Nephron (organoid): ENCODE data around the gene SAMD14.

Experiments used
- H3K27ac Mint-ChIP-seq, 3 experiments: 2 replicates each; pipeline ENCODE4 v1.8.0; 2020; ENCODE audit warnings: mixed read lengths in 3 of 3, mild to moderate bottlenecking in 2 of 3, moderate library complexity in 1 of 3
- H3K27me3 Mint-ChIP-seq: 2 replicates; pipeline ENCODE4 v1.8.0; 2021; ENCODE audit warnings: low read depth, mild to moderate bottlenecking, moderate library complexity, mixed read lengths
- H3K36me3 Mint-ChIP-seq: 2 replicates; pipeline ENCODE4 v1.8.0; 2020; ENCODE audit warnings: low read depth, mixed read lengths
- H3K4me1 Mint-ChIP-seq: 2 replicates; pipeline ENCODE4 v1.8.0; 2020; ENCODE audit warnings: mixed read lengths
- H3K4me3 Mint-ChIP-seq, 3 experiments: 2 replicates each; pipeline ENCODE4 v1.8.0; 2020; ENCODE audit warnings: mild to moderate bottlenecking in 3 of 3, mixed read lengths in 3 of 3, moderate library complexity in 2 of 3
- H3K9me3 Mint-ChIP-seq: 2 replicates; pipeline ENCODE4 v1.8.0; 2020; ENCODE audit warnings: mixed read lengths
- TF ChIP-seq, protein P1 (sequence below), 3 experiments: fragments of 200-600 bp; sonication (generic); IDR thresholded peaks; one replicate each; pipeline ENCODE4 v1.5.0; 2021; ENCODE audit warnings: antibody characterized with exemption in 3 of 3; ENCODE audit not compliant: unreplicated experiment in 3 of 3

The SAMD14 gene

DNA sequence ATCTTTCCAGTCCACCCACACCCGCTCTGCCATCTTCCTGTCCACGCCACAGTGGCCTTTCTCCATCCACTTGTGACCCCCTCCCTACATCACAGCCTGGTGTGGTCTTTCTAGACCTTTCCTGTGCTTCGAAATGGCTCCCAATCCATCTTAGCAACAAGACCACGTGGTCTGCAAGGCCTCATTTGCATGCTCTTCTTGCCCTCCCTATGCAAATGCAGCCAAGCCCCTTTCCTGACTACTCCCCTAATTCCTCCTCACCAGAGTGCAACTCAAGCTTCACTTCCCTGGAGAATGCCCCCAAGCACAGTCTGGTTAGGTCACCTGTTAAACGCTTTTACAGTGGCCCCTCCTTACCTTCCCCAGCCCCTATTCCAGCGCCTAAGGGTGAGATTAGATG lies 14.4 kb upstream of the SAMD14 start:
- H3K9me3 Mint-ChIP-seq = no peaks in the 10 kb centered on the region
- H3K4me3 Mint-ChIP-seq = no peak overlapping the region
- peaks cover 28% of the 10 kb centered on the region for H3K4me1 Mint-ChIP-seq
- H3K27ac Mint-ChIP-seq = no peak overlapping the region
- TF ChIP-seq, protein P1, sequence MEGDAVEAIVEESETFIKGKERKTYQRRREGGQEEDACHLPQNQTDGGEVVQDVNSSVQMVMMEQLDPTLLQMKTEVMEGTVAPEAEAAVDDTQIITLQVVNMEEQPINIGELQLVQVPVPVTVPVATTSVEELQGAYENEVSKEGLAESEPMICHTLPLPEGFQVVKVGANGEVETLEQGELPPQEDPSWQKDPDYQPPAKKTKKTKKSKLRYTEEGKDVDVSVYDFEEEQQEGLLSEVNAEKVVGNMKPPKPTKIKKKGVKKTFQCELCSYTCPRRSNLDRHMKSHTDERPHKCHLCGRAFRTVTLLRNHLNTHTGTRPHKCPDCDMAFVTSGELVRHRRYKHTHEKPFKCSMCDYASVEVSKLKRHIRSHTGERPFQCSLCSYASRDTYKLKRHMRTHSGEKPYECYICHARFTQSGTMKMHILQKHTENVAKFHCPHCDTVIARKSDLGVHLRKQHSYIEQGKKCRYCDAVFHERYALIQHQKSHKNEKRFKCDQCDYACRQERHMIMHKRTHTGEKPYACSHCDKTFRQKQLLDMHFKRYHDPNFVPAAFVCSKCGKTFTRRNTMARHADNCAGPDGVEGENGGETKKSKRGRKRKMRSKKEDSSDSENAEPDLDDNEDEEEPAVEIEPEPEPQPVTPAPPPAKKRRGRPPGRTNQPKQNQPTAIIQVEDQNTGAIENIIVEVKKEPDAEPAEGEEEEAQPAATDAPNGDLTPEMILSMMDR (IDR thresholded peaks at IDR 0.05; ENCODE audit: unreplicated experiment in 3 of 3) = no peak
- no peaks in the 10 kb centered on the region for H3K27me3 Mint-ChIP-seq
- H3K36me3 Mint-ChIP-seq = peaks cover 58% of the 10 kb centered on the region

DNA sequence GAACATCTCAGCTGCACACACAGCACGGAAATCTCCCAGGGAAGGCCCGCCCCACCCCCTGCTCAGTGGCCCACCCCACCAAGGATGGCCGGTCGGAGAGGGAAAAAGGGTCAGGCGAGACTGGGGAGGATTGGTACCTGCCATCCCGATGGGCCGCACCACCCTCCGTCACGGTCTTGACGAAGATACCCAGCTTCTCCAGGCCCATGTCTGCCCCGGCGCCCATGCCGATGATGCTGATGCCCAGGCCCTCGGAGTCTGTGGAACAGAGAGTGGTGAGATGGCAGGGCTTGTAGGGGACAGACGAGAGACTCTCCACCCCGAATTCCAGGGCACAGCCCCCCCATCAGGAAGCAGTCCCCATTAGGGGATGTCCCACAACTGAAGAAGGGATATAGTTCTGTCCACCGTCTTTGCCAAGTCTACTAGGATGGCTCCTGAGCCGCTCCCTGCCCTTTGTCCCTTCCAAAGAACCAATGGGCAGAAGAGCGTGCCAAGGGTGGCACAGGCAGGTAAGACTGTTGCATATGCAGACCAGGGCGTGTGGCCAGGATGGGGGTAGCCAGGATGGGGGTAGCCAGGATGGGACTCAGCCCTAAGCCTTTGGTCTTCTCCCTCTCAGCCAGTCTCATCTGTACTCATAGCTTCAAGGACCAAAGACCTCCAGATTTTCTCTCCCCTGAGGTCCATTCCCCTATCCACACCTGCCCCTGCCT lies 13.7 kb upstream of the SAMD14 start:
- TF ChIP-seq, protein P1 (IDR thresholded peaks at IDR 0.05; ENCODE audit: unreplicated experiment in 3 of 3) = no peak
- Mint-ChIP-seq H3K27ac (no peak overlapping the region), H3K9me3 (no peaks in the 10 kb centered on the region), H3K4me1 (peaks cover 28% of the 10 kb centered on the region), H3K27me3 (no peaks in the 10 kb centered on the region), H3K36me3 (peaks cover 65% of the 10 kb centered on the region), H3K4me3 (no peak overlapping the region)

DNA sequence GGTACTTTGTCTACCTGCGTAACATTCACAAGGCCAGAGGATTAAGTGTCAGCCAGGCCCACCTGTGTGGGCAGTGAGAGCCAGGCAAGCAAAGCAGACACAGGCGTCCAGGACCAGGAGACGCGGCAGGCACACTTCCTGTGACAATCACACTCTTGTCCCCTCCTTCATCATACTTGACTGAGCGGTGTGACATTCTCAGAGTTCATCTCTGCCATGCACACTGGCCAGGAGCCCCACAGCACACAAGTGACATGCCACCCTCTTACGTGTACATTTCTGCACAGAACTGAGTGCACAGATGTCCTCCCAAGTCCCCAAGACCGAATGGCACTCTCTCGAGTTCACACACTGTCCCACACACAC lies 11.8 kb upstream of the SAMD14 start:
- H3K27me3 Mint-ChIP-seq = no peaks in the 10 kb centered on the region
- H3K4me1 Mint-ChIP-seq = peaks cover 9% of the 10 kb centered on the region
- H3K9me3 Mint-ChIP-seq = no peaks in the 10 kb centered on the region
- TF ChIP-seq, protein P1 (IDR thresholded peaks at IDR 0.05; ENCODE audit: unreplicated experiment in 3 of 3) = no peak
- H3K4me3 Mint-ChIP-seq = no peak overlapping the region
- H3K27ac Mint-ChIP-seq = no peak overlapping the region
- H3K36me3 Mint-ChIP-seq = peaks cover 80% of the 10 kb centered on the region

DNA sequence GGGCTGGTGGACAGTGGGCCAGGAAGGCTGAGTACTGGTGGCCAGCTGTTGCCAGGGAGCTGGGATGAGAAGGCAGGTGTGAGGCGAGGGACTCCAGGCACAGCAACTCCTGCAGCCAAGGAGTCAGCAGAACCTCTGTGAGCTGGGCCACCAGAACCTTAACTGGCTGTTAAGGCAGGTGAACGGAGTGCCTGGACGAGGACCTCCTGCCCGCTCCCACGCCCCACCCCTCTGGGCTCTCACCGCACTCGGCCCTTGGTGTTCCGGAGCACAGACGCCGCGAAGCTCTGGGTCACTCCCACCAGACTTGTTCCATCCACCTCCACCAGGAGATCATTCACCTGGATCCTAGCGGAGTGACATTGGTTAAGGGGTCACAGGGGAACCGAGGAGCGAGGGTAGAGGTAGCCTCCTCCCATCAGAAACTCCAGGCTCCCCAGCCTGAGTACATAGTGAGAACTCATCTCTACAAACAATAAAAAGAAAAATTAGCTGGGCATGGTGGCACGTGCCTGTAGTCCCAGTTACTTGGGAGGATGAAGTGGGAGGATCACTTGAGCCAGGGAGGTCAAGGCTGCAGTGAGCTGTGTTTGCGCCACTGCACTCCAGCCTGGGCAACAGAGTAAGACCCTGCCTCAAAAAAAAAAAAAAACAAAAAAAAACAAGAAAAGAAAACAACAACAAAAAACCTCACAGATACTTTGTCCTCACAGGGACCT lies 11.2 kb upstream of the SAMD14 start:
- Mint-ChIP-seq H3K27ac (no peak overlapping the region), H3K27me3 (no peaks in the 10 kb centered on the region)

DNA sequence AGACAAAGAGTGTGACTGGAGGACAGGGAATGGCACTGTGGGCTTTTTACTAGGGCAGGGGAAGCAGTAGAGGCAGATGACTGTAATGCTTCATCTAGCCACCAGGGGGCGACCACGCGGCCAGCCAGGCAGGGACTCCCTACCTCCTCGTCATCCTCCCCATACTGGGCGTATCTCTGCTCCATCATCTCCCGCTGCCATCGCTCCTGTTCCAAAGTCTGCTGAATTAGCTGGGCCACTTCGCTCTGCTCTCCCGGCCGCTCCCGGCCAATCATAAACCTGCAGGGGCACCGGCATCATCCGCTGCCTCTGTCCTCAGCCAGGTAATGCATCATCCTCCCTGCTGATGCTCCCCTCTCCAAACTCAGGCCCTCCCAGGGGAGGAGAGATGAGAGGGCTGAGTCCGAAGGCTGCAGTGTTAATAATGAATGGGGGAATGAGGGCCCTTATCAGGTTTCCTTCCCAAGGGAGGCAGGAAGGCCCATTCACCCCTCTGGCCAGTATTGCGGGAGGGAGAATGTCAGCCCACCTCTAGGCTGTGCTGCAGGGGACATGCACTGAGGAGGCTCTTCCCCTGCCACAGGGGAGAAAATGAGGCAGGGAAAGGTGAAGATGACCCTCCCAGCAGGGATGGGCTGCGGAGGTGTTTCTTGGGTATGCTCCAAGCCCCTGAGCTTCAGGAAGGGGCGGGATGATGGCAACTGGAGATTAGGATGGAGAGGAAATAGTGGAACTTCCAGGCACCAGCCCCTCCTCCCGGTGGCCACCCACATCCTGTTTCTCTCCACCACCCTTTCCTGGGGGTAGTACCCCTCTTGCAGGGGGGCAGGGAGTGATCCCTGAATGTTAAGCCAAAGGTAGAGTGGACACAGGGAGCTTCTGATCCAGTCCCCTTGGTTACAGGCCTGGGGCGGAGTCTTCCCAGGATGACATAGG lies 10.3 kb upstream of the SAMD14 start:
- TF ChIP-seq, protein P1 (IDR thresholded peaks at IDR 0.05; ENCODE audit: unreplicated experiment in 3 of 3) = peak; percentile 85 to 90 (median 87)
- H3K27ac Mint-ChIP-seq = no peak overlapping the region
- H3K4me1 Mint-ChIP-seq = peaks cover under 1% of the 10 kb centered on the region
- H3K9me3 Mint-ChIP-seq = no peaks in the 10 kb centered on the region
- no peak overlapping the region for H3K4me3 Mint-ChIP-seq
- H3K36me3 Mint-ChIP-seq = peaks cover 86% of the 10 kb centered on the region
- no peaks in the 10 kb centered on the region for H3K27me3 Mint-ChIP-seq

More for the DNA sequence above, 11.2 kb upstream of the SAMD14 start:
- TF ChIP-seq, protein P1 (IDR thresholded peaks at IDR 0.05; ENCODE audit: unreplicated experiment in 3 of 3) = no peak
- H3K4me1 Mint-ChIP-seq = peaks cover 5% of the 10 kb centered on the region
- no peak overlapping the region for H3K4me3 Mint-ChIP-seq
- no peaks in the 10 kb centered on the region for H3K9me3 Mint-ChIP-seq
- H3K36me3 Mint-ChIP-seq = peaks cover 82% of the 10 kb centered on the region
